Tibial artery (tissue), 4 donors: Measurements from ENCODE around the gene CAV3.

Experiments
- DNase-seq, 2 donors: peaks; one replicate each; pipeline ENCODE4 v3.0.0-alpha.2; 2019
- H3K27ac ChIP-seq, 2 donors: fragments of 200-600 bp; sonication (generic) in 1 of 2; 1 replicate in 1 of 2; 2 replicates in 1 of 2; pipeline ENCODE4 v1.5.1; 2018 to 2019; ENCODE audit warnings: mild to moderate bottlenecking in 1 of 2
- H3K27me3 ChIP-seq, 2 donors: fragments of 200-600 bp; sonication (generic) in 1 of 2; one replicate each; pipeline versions ENCODE4 v1.5.1 to v1.6.0; 2016 to 2019
- H3K36me3 ChIP-seq, 3 donors: fragments of 200-600 bp; sonication (generic) in 2 of 3; one replicate each; pipeline ENCODE4 v1.5.1; 2016 to 2019; ENCODE audit warnings: mild to moderate bottlenecking in 2 of 3
- H3K4me1 ChIP-seq, 4 donors: fragments of 200-600 bp; sonication (generic) in 2 of 4; 1 replicate in 3 of 4; 2 replicates in 1 of 4; pipeline ENCODE4 v1.5.1; 2016 to 2019
- H3K4me3 ChIP-seq, 2 donors: fragments of 200-600 bp; sonication (generic) in 1 of 2; 1 replicate in 1 of 2; 2 replicates in 1 of 2; pipeline ENCODE4 v1.5.1; 2018 to 2019; ENCODE audit warnings: mild to moderate bottlenecking in 2 of 2
- H3K9me3 ChIP-seq, 3 donors: fragments of 200-600 bp; sonication (generic) in 1 of 3; one replicate each; pipeline ENCODE4 v1.5.1; 2016 to 2019
- CTCF ChIP-seq, 2 experiments: fragments of 200-600 bp in 1 of 2; fragments of 450-650 bp in 1 of 2; IDR thresholded peaks; one replicate each; pipeline ENCODE4 v1.5.1; 2017 to 2019; ENCODE audit warnings: antibody characterized with exemption in 2 of 2, mild to moderate bottlenecking in 1 of 2, moderate library complexity in 1 of 2
- intact Hi-C: fragments of 100-400 bp; cut with DNase I; formaldehyde crosslinking; loops from one replicate; pipeline ENCODE4 v1.15.0; 2023; ENCODE audit warnings: low total_unique reads

Gene CAV3

GRCh38 chr3:8737301-8737700, 3.7 kb downstream of the CAV3 start:
- no peak for DNase-seq
- Histone ChIP-seq H3K4me1 (peaks cover 0 to 26% (median 6%) of the 10 kb centered on the region in 4 donors), H3K36me3 (no peaks in the 10 kb centered on the region), H3K9me3 (no peaks in the 10 kb centered on the region), H3K4me3 (no peak overlapping the region), H3K27me3 (no peaks in the 10 kb centered on the region), H3K27ac (no peak overlapping the region)
- intact Hi-C loops = no loop called here
- no peak for TF ChIP-seq CTCF (IDR thresholded peaks at IDR 0.05)

GRCh38 chr3:8737823-8738222, 4.2 kb downstream of the CAV3 start:
- DNase-seq = no peak
- Histone ChIP-seq H3K27me3 (no peaks in the 10 kb centered on the region), H3K4me3 (no peak overlapping the region), H3K27ac (no peak overlapping the region), H3K36me3 (no peaks in the 10 kb centered on the region), H3K9me3 (no peaks in the 10 kb centered on the region), H3K4me1 (peaks cover 0 to 26% (median 6%) of the 10 kb centered on the region in 4 donors)
- intact Hi-C loops = no loop called here
- no peak for TF ChIP-seq CTCF (IDR thresholded peaks at IDR 0.05)

- H3K4me3 ChIP-seq = no peak overlapping the region
- H3K9me3 ChIP-seq = no peaks in the 10 kb centered on the region
- intact Hi-C loops = no loop called here
- H3K36me3 ChIP-seq = no peaks in the 10 kb centered on the region
- no peak for DNase-seq
- no peak for TF ChIP-seq CTCF (IDR thresholded peaks at IDR 0.05)
- H3K4me1 ChIP-seq = peaks cover 0 to 19% (median 4%) of the 10 kb centered on the region in 4 donors
- no peak overlapping the region for H3K27ac ChIP-seq
- no peaks in the 10 kb centered on the region for H3K27me3 ChIP-seq
Measured at GRCh38 chr3:8738639-8739038, 5.0 kb downstream of the CAV3 start.

GRCh38 chr3:8739757-8740504, 6.3 kb downstream of the CAV3 start:
- intact Hi-C loops = no loop called here
- Histone ChIP-seq H3K36me3 (no peaks in the 10 kb centered on the region), H3K9me3 (no peaks in the 10 kb centered on the region), H3K27me3 (no peaks in the 10 kb centered on the region), H3K27ac (no peak overlapping the region), H3K4me1 (peaks cover 0 to 9% (median 3%) of the 10 kb centered on the region in 4 donors), H3K4me3 (no peak overlapping the region)
- no peak for DNase-seq
- no peak for TF ChIP-seq CTCF (IDR thresholded peaks at IDR 0.05)

- intact Hi-C loops = no loop called here
- no peak for TF ChIP-seq CTCF (IDR thresholded peaks at IDR 0.05)
- no peaks in the 10 kb centered on the region for H3K27me3 ChIP-seq
- H3K9me3 ChIP-seq = no peaks in the 10 kb centered on the region
- H3K4me3 ChIP-seq = no peak overlapping the region
- H3K27ac ChIP-seq = no peak overlapping the region
- no peak for DNase-seq
- no peaks in the 10 kb centered on the region for H3K36me3 ChIP-seq
- peaks cover 0 to 9% (median 3%) of the 10 kb centered on the region in 4 donors for H3K4me1 ChIP-seq
Measured at GRCh38 chr3:8741581-8742261, 8.1 kb downstream of the CAV3 start.
